ENCODE results near the gene ICA1. TPM values are rescaled to one million over a fixed set of nuclear protein-coding genes. Genes with fewer than 3 reads are reported as not detected.

ICA1 gene
- total and polyA plus RNA-seq, 2 of the 13 experiments (the other 11 are each of a cell fraction or from before 2014, with no cell fraction given): 0.29 TPM; not detected in 1

DNA sequence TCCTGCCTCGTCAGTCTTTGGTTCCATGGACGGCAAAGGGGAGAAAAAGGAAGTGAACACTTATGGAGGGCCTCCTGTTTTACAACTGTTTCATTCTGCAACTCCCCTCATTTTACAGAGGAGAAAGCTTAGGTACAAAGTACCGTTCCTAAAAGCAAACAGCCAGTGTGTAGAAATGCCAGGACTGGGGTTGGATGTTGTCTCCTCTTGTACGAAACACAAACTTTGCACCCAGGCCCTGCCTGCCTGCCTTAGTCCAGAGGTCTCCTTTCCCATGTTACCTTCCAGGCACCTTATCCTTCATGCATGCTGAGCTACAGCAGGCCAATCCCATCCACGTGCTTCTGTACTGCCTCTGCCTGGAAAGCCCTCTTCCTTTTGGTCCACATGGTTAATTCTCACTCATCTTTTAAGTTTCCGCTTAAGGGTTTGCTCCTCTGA, 86.0 kb downstream of the ICA1 start:
- H4K20me1 ChIP-seq (ENCODE audit: insufficient read depth, low read length): no peaks in the 10 kb centered on the region
- FAIRE-seq: peak; percentile 63
- WGBS (ENCODE audit: low lambda C conversion rate): 23% methylated on average over 6 of the region's 6 CpGs
- no peaks in the 10 kb centered on the region for H3K36me3 ChIP-seq (replicated peaks in 1 of 2; ENCODE audit: control insufficient read depth in 1 of 2, insufficient read depth in 2 of 2, low read length in 2 of 2)
- no peaks in the 10 kb centered on the region for H3K9me3 ChIP-seq (ENCODE audit: low read length)
- no peak overlapping the region for H2AFZ ChIP-seq (ENCODE audit: low read length)
- H3K4me2 ChIP-seq (ENCODE audit: low read depth, low read length): peak overlapping the region; percentile 56
- no peaks in the 10 kb centered on the region for H3K27me3 ChIP-seq (ENCODE audit: control insufficient read depth in 1 of 2, insufficient read depth in 2 of 2, low read length in 2 of 2)
- ChIA-PET POLR2A (no interaction called here), CTCF (ENCODE audit: low intra/inter-chr PET ratio, low total read pairs) (no interaction called here)
- no peak overlapping the region for H3K9ac ChIP-seq (ENCODE audit: insufficient read depth, low read depth, low read length)
- DNase-seq (ENCODE audit: low spot score): peak; percentile 61
- peaks cover 22% of the 10 kb centered on the region for H3K4me1 ChIP-seq (ENCODE audit: insufficient read depth, low read length)
- no peak overlapping the region; a peak in 1 of 6 replicates for H3K4me3 ChIP-seq (replicated peaks in 1 of 3; ENCODE audit: insufficient read depth in 1 of 3, low read depth in 2 of 3, low read length in 3 of 3)
- BruUV-seq (replicated peaks): no TSS peak
- ATAC-seq: peak; percentile 99
- no peaks in the 10 kb centered on the region for H3K79me2 ChIP-seq (ENCODE audit: insufficient read depth, low read length)
- intact Hi-C loops (cut with micrococcal nuclease; ENCODE audit: unreplicated experiment): no loop called here
- in situ Hi-C loops (cut with HindIII; ENCODE audit: extremely low pct_ligation_motif_present, low pct_unique_long_range_greater_than_20kb): no loop called here
- H3K27ac ChIP-seq (ENCODE audit: extremely low read length, insufficient read depth, low read length): peak overlapping the region; percentile 61
- TF ChIP-seq ZBTB39 (CRISPR knock-in tag; IDR thresholded peaks at IDR 0.05) (0 out of 2 replicates have a peak, but pooled peaks have one; percentile 43), HNF4G (IDR thresholded peaks at IDR 0.05; ENCODE audit: borderline replicate concordance, low read depth, low read length) (peak; percentile 87), HNF4G (CRISPR knock-in tag; IDR thresholded peaks at IDR 0.05; ENCODE audit: borderline replicate concordance, low read depth) (peak; percentile 84), TEAD3 (CRISPR knock-in tag; optimal IDR thresholded peaks at IDR 0.05; ENCODE audit: borderline replicate concordance) (peak; percentile 41), ZNF460 (CRISPR knock-in tag; IDR thresholded peaks at IDR 0.05; ENCODE audit: borderline replicate concordance) (0 out of 2 replicates have a peak, but pooled peaks have one; percentile 23), PITX1 (CRISPR knock-in tag; IDR thresholded peaks at IDR 0.05) (0 out of 2 replicates have a peak, but pooled peaks have one; percentile 31), ZFP36 (IDR thresholded peaks at IDR 0.05; ENCODE audit: borderline replicate concordance, low read depth, low read length, partially characterized antibody) (no peak), HOXD1 (CRISPR knock-in tag; IDR thresholded peaks at IDR 0.05) (no peak), LCORL (IDR thresholded peaks at IDR 0.05) (no peak), LCORL (CRISPR knock-in tag; IDR thresholded peaks at IDR 0.05) (peak; percentile 79), IRF2 (CRISPR knock-in tag; IDR thresholded peaks at IDR 0.05) (peak; percentile 32; the same call in 1 of the 2 replicates), HDAC1 (CRISPR knock-in tag; IDR thresholded peaks at IDR 0.05) (0 out of 2 replicates have a peak, but pooled peaks have one; percentile 47), MYC (CRISPR knock-in tag; IDR thresholded peaks at IDR 0.05; ENCODE audit: borderline replicate concordance) (peak; percentile 53; the same call in 1 of the 2 replicates)
- TF ChIP-seq, protein P1, sequence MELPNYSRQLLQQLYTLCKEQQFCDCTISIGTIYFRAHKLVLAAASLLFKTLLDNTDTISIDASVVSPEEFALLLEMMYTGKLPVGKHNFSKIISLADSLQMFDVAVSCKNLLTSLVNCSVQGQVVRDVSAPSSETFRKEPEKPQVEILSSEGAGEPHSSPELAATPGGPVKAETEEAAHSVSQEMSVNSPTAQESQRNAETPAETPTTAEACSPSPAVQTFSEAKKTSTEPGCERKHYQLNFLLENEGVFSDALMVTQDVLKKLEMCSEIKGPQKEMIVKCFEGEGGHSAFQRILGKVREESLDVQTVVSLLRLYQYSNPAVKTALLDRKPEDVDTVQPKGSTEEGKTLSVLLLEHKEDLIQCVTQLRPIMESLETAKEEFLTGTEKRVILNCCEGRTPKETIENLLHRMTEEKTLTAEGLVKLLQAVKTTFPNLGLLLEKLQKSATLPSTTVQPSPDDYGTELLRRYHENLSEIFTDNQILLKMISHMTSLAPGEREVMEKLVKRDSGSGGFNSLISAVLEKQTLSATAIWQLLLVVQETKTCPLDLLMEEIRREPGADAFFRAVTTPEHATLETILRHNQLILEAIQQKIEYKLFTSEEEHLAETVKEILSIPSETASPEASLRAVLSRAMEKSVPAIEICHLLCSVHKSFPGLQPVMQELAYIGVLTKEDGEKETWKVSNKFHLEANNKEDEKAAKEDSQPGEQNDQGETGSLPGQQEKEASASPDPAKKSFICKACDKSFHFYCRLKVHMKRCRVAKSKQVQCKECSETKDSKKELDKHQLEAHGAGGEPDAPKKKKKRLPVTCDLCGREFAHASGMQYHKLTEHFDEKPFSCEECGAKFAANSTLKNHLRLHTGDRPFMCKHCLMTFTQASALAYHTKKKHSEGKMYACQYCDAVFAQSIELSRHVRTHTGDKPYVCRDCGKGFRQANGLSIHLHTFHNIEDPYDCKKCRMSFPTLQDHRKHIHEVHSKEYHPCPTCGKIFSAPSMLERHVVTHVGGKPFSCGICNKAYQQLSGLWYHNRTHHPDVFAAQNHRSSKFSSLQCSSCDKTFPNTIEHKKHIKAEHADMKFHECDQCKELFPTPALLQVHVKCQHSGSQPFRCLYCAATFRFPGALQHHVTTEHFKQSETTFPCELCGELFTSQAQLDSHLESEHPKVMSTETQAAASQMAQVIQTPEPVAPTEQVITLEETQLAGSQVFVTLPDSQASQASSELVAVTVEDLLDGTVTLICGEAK (IDR thresholded peaks at IDR 0.05): no peak
- TF ChIP-seq, protein P1 (CRISPR knock-in tag; IDR thresholded peaks at IDR 0.05): peak; percentile 29; the same call in 1 of the 2 replicates
